ENCODE results near the gene IFT80.
"Not testable (repeated sequence)": the region's sequence is repeated elsewhere in the genome, so short reads cannot be mapped to it uniquely, and the experiment has no call there.

The IFT80 gene

GRCh38 chr3:160355826-160356225 lies 43.2 kb downstream of the IFT80 start:
- no peak for DNase-seq

- no peak for DNase-seq
These were observed 52.5 kb downstream of the IFT80 start for GRCh38 chr3:160346511-160346910.

GRCh38 chr3:160343132-160343531 lies 55.9 kb downstream of the IFT80 start:
- DNase-seq, result no peak

DNA sequence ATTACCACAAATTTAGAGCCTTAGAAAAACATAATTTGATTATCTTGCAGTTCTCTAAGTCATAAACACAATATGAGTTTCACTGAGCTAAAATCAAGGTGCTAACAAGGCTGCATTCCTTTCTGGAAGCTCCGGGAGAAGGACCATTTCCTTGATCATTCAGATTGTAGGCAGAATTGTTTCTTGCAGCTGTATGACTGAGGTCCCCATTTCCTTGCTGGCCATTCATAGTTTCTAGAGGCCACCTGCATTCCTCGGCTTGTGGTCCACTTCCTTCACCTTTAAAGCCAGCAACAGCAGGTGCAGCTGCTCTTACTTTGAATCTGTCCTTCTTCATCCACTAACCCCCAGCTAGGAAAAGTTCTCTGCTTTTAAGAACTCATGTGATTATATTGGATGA lies 58.7 kb downstream of the IFT80 start:
- no peak for DNase-seq

DNA sequence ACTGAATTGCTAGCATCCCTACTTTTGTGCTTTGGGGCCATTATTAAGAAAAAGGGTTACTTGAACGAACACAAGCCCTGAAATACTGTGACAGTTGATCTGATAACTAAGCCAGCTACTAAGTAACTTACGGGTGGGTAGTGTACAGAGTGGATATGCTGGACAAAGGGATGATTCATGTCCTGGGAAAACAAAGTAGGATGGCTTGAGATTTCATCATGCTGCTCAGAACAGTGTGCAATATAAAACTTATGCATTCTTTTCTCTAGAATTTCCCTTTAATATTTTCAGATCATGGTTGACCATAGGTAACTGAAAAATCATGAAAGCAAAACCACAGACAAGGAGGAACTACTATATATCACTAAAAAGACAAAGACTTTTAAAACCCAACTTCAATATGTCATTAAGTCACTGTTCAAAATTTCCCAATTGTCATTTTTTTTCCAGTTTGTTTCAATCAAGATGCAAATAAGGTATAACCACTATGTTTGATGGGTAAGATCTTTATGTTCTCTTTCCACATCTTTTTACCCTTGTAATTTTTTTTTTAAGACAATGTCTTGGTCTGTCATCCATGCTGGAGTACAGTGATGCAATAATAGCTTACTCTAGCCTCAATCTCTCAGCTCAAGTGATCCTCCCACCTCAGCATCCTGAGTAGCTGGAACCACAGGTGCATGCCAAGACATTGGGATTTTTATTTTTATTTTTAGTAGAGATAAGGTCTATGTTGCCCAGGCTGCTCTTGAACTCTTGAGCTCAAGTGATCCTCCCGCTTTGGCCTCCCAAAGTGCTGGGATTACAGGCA lies 67.7 kb downstream of the IFT80 start:
- no peak for DNase-seq

- DNase-seq, result no peak
These were observed 68.3 kb downstream of the IFT80 start for GRCh38 chr3:160330690-160331089.

DNA sequence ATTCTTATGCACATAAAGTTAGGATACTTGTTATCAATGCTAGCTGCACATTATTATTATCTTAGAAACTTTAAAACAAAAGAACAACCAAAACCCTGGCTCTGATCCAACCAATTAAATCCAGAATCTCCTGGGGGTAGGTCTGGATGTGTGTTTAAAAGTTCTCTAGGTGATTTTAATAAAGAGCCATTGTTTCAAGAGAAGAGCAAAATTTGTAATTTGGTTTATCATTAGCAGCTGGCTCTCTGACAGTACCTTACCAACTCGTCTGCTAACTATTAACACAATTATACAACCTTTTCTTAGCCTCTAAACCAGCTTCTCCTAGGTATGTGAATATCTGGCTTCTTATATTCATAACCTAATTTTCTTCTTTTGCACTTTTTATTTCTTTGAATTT lies 68.9 kb downstream of the IFT80 start:
- DNase-seq, result no peak

- not testable (repeated sequence) for DNase-seq
These were observed 72.7 kb downstream of the IFT80 start for GRCh38 chr3:160326286-160326685.

DNA sequence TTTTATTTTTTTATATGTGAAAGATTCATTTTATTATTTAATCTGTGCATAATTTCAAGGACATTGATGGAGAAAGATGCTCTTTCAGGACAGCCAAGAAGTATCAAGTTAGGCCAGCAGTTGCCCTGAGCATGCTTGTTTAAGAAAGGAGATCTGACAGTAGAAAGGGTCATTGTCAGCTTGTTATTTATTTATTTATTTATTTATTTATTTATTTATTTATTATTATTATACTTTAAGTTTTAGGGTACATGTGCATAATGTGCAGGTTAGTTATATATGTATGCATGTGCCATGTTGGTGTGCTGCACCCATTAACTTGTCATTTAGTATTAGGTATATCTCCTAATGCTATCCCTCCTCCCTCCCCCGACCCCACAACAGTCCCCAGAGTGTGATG lies 77.2 kb downstream of the IFT80 start:
- not testable (repeated sequence) for DNase-seq

DNA sequence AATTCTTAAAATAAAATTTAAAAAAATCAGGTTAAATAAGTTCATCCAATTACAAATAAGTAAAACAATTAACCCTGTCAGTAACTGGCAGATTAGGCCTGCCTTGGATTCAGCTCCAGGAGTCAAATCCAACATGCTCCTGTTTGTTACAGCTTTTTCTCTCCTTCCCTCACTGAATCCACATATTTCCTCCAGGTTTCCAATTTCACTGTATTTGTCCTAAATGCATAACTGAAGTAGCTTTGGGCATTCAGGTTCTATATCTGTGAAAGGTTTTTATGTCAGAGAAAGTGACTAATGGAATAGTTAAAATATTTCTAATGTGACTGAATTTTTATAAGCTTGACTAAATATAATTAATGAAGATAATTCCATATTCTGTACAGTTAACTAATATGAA lies 79.7 kb downstream of the IFT80 start:
- no peak for DNase-seq

DNA sequence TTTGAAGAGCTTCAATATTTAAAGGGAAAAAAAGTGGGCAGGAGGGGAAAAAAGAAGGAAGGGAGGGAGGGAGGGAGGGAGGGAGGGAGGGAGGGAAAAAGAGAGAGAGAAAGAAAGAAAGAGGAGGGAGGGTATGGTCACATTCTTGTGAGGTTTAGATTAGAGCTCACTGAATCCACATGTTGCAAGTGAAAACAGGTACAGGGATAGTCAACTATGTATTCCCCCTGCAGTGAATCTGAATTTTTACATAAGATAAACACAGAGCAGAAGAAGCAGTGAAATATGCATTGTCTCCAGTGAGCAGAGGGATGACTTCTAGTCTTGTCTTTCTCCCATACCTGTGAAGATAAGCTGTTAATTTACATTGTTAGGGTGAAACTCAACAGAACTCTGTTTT lies 84.0 kb downstream of the IFT80 start:
- no peak for DNase-seq

- DNase-seq, result no peak
These were observed 86.9 kb downstream of the IFT80 start for GRCh38 chr3:160312014-160312624.

GRCh38 chr3:160302806-160303205 lies 96.2 kb downstream of the IFT80 start:
- no peak for DNase-seq

DNA sequence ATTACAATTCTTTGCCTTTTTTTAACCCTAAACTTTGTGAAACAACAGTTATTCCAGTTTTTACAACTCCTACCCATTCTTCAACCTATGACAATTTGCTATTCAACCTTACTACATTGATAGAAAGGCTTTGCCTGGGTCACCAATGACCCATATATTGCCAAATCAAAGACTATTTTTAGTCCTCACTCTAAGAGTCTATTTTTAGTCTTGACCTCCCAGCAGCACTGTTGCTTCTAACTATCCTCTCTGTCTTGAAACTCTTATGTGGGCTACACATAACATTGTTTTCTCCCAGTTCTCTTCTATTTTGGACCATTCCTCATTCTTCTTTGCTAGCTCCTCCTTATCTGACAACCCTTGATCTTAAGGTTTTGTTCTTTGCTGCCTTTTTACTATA lies 102.4 kb downstream of the IFT80 start:
- no peak for DNase-seq

- no peak for DNase-seq
These were observed 107.1 kb downstream of the IFT80 start for GRCh38 chr3:160291909-160292299.

- no peak for DNase-seq
These were observed 107.6 kb downstream of the IFT80 start for GRCh38 chr3:160291290-160291908.

DNA sequence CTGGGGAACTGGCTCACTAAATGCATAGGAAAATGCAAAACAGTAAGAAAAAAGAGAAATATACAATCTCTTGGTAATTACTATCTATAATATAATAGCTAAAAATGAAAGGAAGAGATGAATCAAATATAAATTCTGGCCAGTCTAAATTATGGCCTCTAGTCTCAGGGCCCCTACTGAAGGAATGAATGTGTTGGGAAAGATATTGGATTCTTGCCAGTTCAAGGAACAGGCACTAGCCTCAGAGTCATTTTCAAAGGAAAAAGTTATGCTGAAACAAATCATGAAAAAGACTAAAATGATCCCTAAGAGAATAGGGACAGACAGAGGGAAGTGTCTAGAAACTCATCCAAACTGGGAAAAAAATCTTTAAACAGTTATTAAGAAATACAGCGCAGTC lies 111.4 kb downstream of the IFT80 start:
- no peak for DNase-seq

GRCh38 chr3:160286231-160286630 lies 112.8 kb downstream of the IFT80 start:
- DNase-seq, result no peak

DNA sequence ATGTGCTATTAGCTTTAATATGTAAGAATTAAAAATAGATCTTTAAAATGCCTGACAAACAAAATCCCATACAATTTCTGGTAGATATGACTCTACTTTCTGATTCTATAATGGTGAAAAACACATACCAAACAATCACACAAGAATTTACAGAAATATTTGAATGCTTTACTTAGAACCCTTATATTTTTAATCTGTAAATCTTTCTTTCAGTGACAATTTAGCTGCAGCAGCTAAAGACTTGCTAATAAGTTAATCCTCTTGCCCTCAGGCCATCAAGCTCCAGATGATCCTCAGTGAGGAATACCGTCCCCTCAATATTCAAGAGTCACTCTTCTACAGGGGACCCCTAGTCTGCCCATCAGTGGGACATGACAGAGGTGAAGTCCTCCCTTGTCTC lies 118.2 kb downstream of the IFT80 start:
- no peak for DNase-seq

DNA sequence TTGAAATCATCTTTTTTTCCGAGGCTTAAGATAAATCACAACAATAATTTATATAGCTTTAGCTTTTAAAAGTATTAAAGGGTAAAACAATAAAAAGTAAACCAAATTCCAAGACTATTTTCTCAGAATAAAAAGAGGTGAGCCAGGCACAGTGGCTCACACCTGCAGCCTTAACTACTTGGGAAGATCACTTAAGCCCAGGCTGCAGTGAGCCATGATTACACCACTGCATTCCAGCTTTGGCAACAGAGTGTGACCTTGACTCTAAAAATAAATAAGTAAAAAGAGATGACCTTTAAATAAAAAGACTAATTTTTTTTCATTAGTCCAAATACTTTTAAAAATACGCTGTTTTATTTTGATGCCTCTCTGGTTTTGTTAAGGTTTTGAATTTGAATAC lies 119.4 kb downstream of the IFT80 start:
- no peak for DNase-seq

GRCh38 chr3:160278210-160278609 lies 120.8 kb downstream of the IFT80 start:
- no peak for DNase-seq

- no peak for DNase-seq
These were observed 133.9 kb downstream of the IFT80 start for GRCh38 chr3:160265088-160265487.

- DNase-seq, result no peak
These were observed 138.3 kb downstream of the IFT80 start for GRCh38 chr3:160260587-160261270.

DNA sequence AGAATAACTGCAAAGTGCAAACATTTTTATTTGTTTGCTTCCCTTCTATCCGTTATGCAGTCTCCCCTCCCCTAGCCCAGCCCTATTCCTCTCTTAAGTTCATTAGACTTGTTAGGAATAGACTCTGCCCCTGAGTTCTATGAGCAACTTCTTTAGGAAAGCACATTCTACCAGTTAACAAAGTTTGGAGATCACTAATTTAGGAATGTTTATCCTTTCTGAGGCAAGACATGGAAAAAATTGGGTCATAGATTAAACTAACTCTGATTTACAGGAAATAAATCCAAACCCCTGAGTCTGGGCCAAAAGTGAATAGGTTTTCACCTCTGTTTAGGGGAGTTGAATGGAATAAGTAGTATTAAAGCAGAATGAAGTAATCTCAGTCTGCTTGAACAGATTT lies 139.4 kb downstream of the IFT80 start:
- DNase-seq, result no peak
